PC-9 (cell line): ENCODE results near the gene CCDC39. TPM values are rescaled to one million over a fixed set of nuclear protein-coding genes. Genes with fewer than 3 reads are reported as not detected.

Experiments
- BruUV-seq: library from RNA; stranded (reverse); fragments of 400-500 nt; replicated peaks from 2 replicates; lab custom pipeline; 2021; lab: Mats Ljungman, UMichigan
- CTCF ChIA-PET: fragments of 300-600 bp; sonication (Branson Sonifier 250); formaldehyde crosslinking; loops from one replicate; lab custom pipeline; 2022; ENCODE audit warnings: antibody characterized with exemption; lab: Charles Lee
- POLR2A ChIA-PET: fragments of 300-600 bp; sonication (Branson Sonifier 250); formaldehyde crosslinking; loops from one replicate; lab custom pipeline; 2022; ENCODE audit warnings: antibody characterized with exemption; ENCODE audit not compliant: unreplicated experiment; lab: Charles Lee
- DNase-seq, 2 experiments: peaks; one replicate each; pipeline versions ENCODE4 v3.0.0 to v3.0.0-alpha.2; 2015 to 2022; ENCODE audit warnings: mixed read lengths in 1 of 2
- H2AFZ ChIP-seq: fragments of 200-600 bp; sonication (generic); 2 replicates; pipeline ENCODE4 v1.8.1; 2017; ENCODE audit warnings: antibody characterized with exemption
- H3F3A ChIP-seq: fragments of 200-600 bp; sonication (generic); 2 replicates; pipeline ENCODE4 v1.8.1; 2017; ENCODE audit warnings: antibody characterized with exemption, mild to moderate bottlenecking, low read depth; ENCODE audit not compliant: insufficient read depth
- H3K27ac ChIP-seq: fragments of 200-600 bp; sonication (generic); 2 replicates; pipeline ENCODE4 v1.6.1; 2016; ENCODE audit warnings: mixed run types
- H3K27me3 ChIP-seq: fragments of 200-600 bp; sonication (generic); 2 replicates; pipeline ENCODE4 v1.6.1; 2016; ENCODE audit warnings: low read depth, mixed run types; ENCODE audit not compliant: insufficient read depth
- H3K36me3 ChIP-seq: fragments of 200-600 bp; sonication (generic); 2 replicates; pipeline ENCODE4 v1.6.1; 2016; ENCODE audit warnings: low read depth, mixed run types
- H3K4me1 ChIP-seq: fragments of 200-600 bp; sonication (generic); replicated peaks from 2 replicates; pipeline ENCODE4 v1.6.1; 2016; ENCODE audit warnings: mixed run types; ENCODE audit not compliant: insufficient read depth
- H3K4me2 ChIP-seq: fragments of 200-600 bp; sonication (generic); 2 replicates; pipeline ENCODE4 v1.6.1; 2017; ENCODE audit warnings: mixed run types
- H3K4me3 ChIP-seq: fragments of 200-600 bp; sonication (generic); 2 replicates; pipeline ENCODE4 v1.6.1; 2016; ENCODE audit warnings: mixed run types
- H3K79me2 ChIP-seq: fragments of 200-600 bp; sonication (generic); 2 replicates; pipeline ENCODE4 v1.6.1; 2017; ENCODE audit warnings: low read depth, mixed run types
- H3K9me2 ChIP-seq: fragments of 200-600 bp; sonication (generic); 2 replicates; pipeline ENCODE4 v1.8.1; 2017; ENCODE audit warnings: mild to moderate bottlenecking; ENCODE audit not compliant: insufficient read depth
- H3K9me3 ChIP-seq: fragments of 200-600 bp; sonication (generic); 2 replicates; pipeline ENCODE4 v1.8.1; 2016; ENCODE audit warnings: low read depth; ENCODE audit not compliant: insufficient read depth
- H4K20me1 ChIP-seq: fragments of 200-600 bp; sonication (generic); 2 replicates; pipeline ENCODE4 v1.8.1; 2017; ENCODE audit not compliant: insufficient read depth
- CTCF ChIP-seq: fragments of 200-600 bp; sonication (generic); conservative IDR thresholded peaks from 2 replicates; pipeline ENCODE4 v1.6.1; 2017; ENCODE audit warnings: mixed run types, antibody characterized with exemption, mild to moderate bottlenecking, moderate library complexity
- EZH2 ChIP-seq: fragments of 200-600 bp; sonication (generic); IDR thresholded peaks from 2 replicates; pipeline ENCODE4 v1.8.0; 2017; ENCODE audit warnings: antibody characterized with exemption, low read depth
- intact Hi-C: fragments of 100-400 bp; cut with micrococcal nuclease; formaldehyde crosslinking; loops from one replicate; pipeline ENCODE4 v1.10.0; 2022; ENCODE audit not compliant: unreplicated experiment
- total RNA-seq: library from RNA; stranded (reverse); gene quantifications from 2 replicates; pipeline ENCODE4 v1.2.3, GENCODE V29; 2021

Gene CCDC39
- total RNA-seq, 1 experiment from 2014 or later, result 0.26 TPM

GRCh38 chr3:180657094-180657493 lies 22.2 kb downstream of the CCDC39 start:
- H3F3A ChIP-seq, result no peaks in the 10 kb centered on the region
- H3K9me2 ChIP-seq, result no peaks in the 10 kb centered on the region
- DNase-seq, result no peak
- intact Hi-C loops, result no loop called here
- no peaks in the 10 kb centered on the region for H3K4me1 ChIP-seq
- no peaks in the 10 kb centered on the region for H3K79me2 ChIP-seq
- no peaks in the 10 kb centered on the region for H3K27me3 ChIP-seq
- H3K36me3 ChIP-seq, result no peaks in the 10 kb centered on the region
- H3K4me3 ChIP-seq, result no peak overlapping the region
- no peak overlapping the region for H2AFZ ChIP-seq
- H3K9me3 ChIP-seq, result no peaks in the 10 kb centered on the region
- H3K4me2 ChIP-seq, result no peak overlapping the region
- ChIA-PET CTCF (interaction anchor here (1.2 kb wide), 1 partner anchor 846 kb away, joined by 3 read pairs; no protein-coding TSS in a partner anchor), POLR2A (no interaction called here)
- H4K20me1 ChIP-seq, result no peaks in the 10 kb centered on the region
- no peak overlapping the region for H3K27ac ChIP-seq
- BruUV-seq, result no TSS peak
- TF ChIP-seq EZH2 (no peak), CTCF (no peak)

- Histone ChIP-seq H2AFZ (no peak overlapping the region), H3K27ac (no peak overlapping the region), H3K36me3 (no peaks in the 10 kb centered on the region), H3K79me2 (no peaks in the 10 kb centered on the region), H4K20me1 (no peaks in the 10 kb centered on the region), H3K4me3 (no peak overlapping the region), H3K4me1 (no peaks in the 10 kb centered on the region), H3K9me3 (no peaks in the 10 kb centered on the region), H3F3A (no peaks in the 10 kb centered on the region), H3K9me2 (no peaks in the 10 kb centered on the region), H3K4me2 (no peak overlapping the region), H3K27me3 (no peaks in the 10 kb centered on the region)
- no peak for TF ChIP-seq EZH2
- TF ChIP-seq CTCF, result no peak
- DNase-seq, result no peak
- CTCF ChIA-PET, result no interaction called here
- BruUV-seq, result no TSS peak
- intact Hi-C loops, result no loop called here
- POLR2A ChIA-PET, result no interaction called here
Measured at GRCh38 chr3:180656406-180656805, 22.9 kb downstream of the CCDC39 start.

GRCh38 chr3:180646187-180646790 lies 33.0 kb downstream of the CCDC39 start:
- H3K9me3 ChIP-seq, result no peaks in the 10 kb centered on the region
- H3F3A ChIP-seq, result no peaks in the 10 kb centered on the region
- no peak overlapping the region for H3K4me3 ChIP-seq
- H3K4me1 ChIP-seq, result no peaks in the 10 kb centered on the region
- CTCF ChIA-PET, result interaction anchor here (0.7 kb wide), 1 partner anchor 1000 kb away, joined by 3 read pairs; no protein-coding TSS in a partner anchor
- no peaks in the 10 kb centered on the region for H3K27me3 ChIP-seq
- POLR2A ChIA-PET, result no interaction called here
- no peak overlapping the region for H2AFZ ChIP-seq
- no TSS peak for BruUV-seq
- intact Hi-C loops, result no loop called here
- H3K79me2 ChIP-seq, result no peaks in the 10 kb centered on the region
- TF ChIP-seq EZH2, result no peak
- peak; percentile 56 for TF ChIP-seq CTCF
- no peak for DNase-seq
- no peaks in the 10 kb centered on the region for H3K36me3 ChIP-seq
- H3K27ac ChIP-seq, result no peak overlapping the region
- H3K9me2 ChIP-seq, result no peaks in the 10 kb centered on the region; the same call in 1 of the 2 replicates
- H3K4me2 ChIP-seq, result no peak overlapping the region
- H4K20me1 ChIP-seq, result no peaks in the 10 kb centered on the region
